IPS-15b (cell line): ENCODE results near the gene ABR.

Source experiments
- H3K27me3 ChIP-seq: one replicate; pipeline ENCODE4 v1.6.1; 2013; ENCODE audit warnings: low read length; ENCODE audit not compliant: control insufficient read depth, insufficient read depth
- H3K36me3 ChIP-seq: one replicate; pipeline ENCODE4 v1.6.1; 2013; ENCODE audit warnings: low read length; ENCODE audit not compliant: control insufficient read depth, insufficient read depth
- H3K4me1 ChIP-seq: one replicate; pipeline ENCODE4 v1.6.1; 2013; ENCODE audit warnings: mild to moderate bottlenecking, low read length; ENCODE audit not compliant: control insufficient read depth, insufficient read depth
- H3K4me3 ChIP-seq: one replicate; pipeline ENCODE4 v1.5.1; 2013; ENCODE audit warnings: low read depth, low read length
- H3K9ac ChIP-seq: one replicate; pipeline ENCODE4 v1.6.1; 2013; ENCODE audit warnings: low read depth, mild to moderate bottlenecking, low read length
- H3K9me3 ChIP-seq: one replicate; pipeline ENCODE4 v1.6.1; 2013; ENCODE audit warnings: mild to moderate bottlenecking, low read length; ENCODE audit not compliant: control insufficient read depth, insufficient read depth

Gene ABR

GRCh38 chr17:965311-965989 lies 214.3 kb downstream of the ABR start:
- no peaks in the 10 kb centered on the region for H3K27me3 ChIP-seq
- H3K36me3 ChIP-seq, result no peaks in the 10 kb centered on the region
- H3K4me1 ChIP-seq, result peaks cover 28% of the 10 kb centered on the region
- H3K9me3 ChIP-seq, result no peaks in the 10 kb centered on the region
- no peak overlapping the region for H3K9ac ChIP-seq
- no peak overlapping the region for H3K4me3 ChIP-seq

- no peaks in the 10 kb centered on the region for H3K36me3 ChIP-seq
- peak overlapping the region; percentile 48 for H3K9ac ChIP-seq
- H3K4me3 ChIP-seq, result no peak overlapping the region
- peaks cover 22% of the 10 kb centered on the region for H3K4me1 ChIP-seq
- H3K9me3 ChIP-seq, result no peaks in the 10 kb centered on the region
- no peaks in the 10 kb centered on the region for H3K27me3 ChIP-seq
Observed at GRCh38 chr17:964876-965275, 214.9 kb downstream of the ABR start.

GRCh38 chr17:962670-963069 lies 217.1 kb downstream of the ABR start:
- Histone ChIP-seq H3K4me3 (no peak overlapping the region), H3K9ac (no peak overlapping the region), H3K9me3 (no peaks in the 10 kb centered on the region), H3K36me3 (no peaks in the 10 kb centered on the region), H3K27me3 (no peaks in the 10 kb centered on the region), H3K4me1 (peaks cover 17% of the 10 kb centered on the region)

GRCh38 chr17:962166-962565 lies 217.6 kb downstream of the ABR start:
- no peaks in the 10 kb centered on the region for H3K9me3 ChIP-seq
- no peak overlapping the region for H3K4me3 ChIP-seq
- H3K27me3 ChIP-seq, result no peaks in the 10 kb centered on the region
- no peak overlapping the region for H3K9ac ChIP-seq
- H3K36me3 ChIP-seq, result no peaks in the 10 kb centered on the region
- H3K4me1 ChIP-seq, result peaks cover 17% of the 10 kb centered on the region

- no peaks in the 10 kb centered on the region for H3K27me3 ChIP-seq
- no peaks in the 10 kb centered on the region for H3K36me3 ChIP-seq
- H3K9ac ChIP-seq, result no peak overlapping the region
- no peaks in the 10 kb centered on the region for H3K9me3 ChIP-seq
- no peak overlapping the region for H3K4me3 ChIP-seq
- H3K4me1 ChIP-seq, result peaks cover 6% of the 10 kb centered on the region
Observed at GRCh38 chr17:958712-959451, 220.9 kb downstream of the ABR start.

GRCh38 chr17:957856-958421 lies 221.8 kb downstream of the ABR start:
- H3K36me3 ChIP-seq, result no peaks in the 10 kb centered on the region
- H3K4me1 ChIP-seq, result peaks cover 2% of the 10 kb centered on the region
- H3K9ac ChIP-seq, result no peak overlapping the region
- no peaks in the 10 kb centered on the region for H3K9me3 ChIP-seq
- H3K27me3 ChIP-seq, result no peaks in the 10 kb centered on the region
- H3K4me3 ChIP-seq, result no peak overlapping the region

- Histone ChIP-seq H3K9me3 (no peaks in the 10 kb centered on the region), H3K9ac (no peak overlapping the region), H3K4me1 (no peaks in the 10 kb centered on the region), H3K27me3 (no peaks in the 10 kb centered on the region), H3K4me3 (no peak overlapping the region), H3K36me3 (no peaks in the 10 kb centered on the region)
Observed at GRCh38 chr17:956905-957304, 222.9 kb downstream of the ABR start.

GRCh38 chr17:954431-955164 lies 225.2 kb downstream of the ABR start:
- H3K9ac ChIP-seq, result no peak overlapping the region
- H3K9me3 ChIP-seq, result no peaks in the 10 kb centered on the region
- H3K4me3 ChIP-seq, result no peak overlapping the region
- no peaks in the 10 kb centered on the region for H3K27me3 ChIP-seq
- H3K36me3 ChIP-seq, result no peaks in the 10 kb centered on the region
- peaks cover 10% of the 10 kb centered on the region for H3K4me1 ChIP-seq

GRCh38 chr17:953767-954166 lies 226.0 kb downstream of the ABR start:
- Histone ChIP-seq H3K36me3 (no peaks in the 10 kb centered on the region), H3K9me3 (no peaks in the 10 kb centered on the region), H3K27me3 (no peaks in the 10 kb centered on the region), H3K4me1 (peaks cover 10% of the 10 kb centered on the region), H3K4me3 (no peak overlapping the region), H3K9ac (no peak overlapping the region)
